GM10847 (cell line): ENCODE results near the gene SLC27A5.

Experiments used
- POLR2A ChIP-seq: IDR thresholded peaks from 2 replicates; pipeline ENCODE4 v1.6.1; 2011; ENCODE audit not compliant: insufficient read length; ENCODE audit errors: extremely low read depth

SLC27A5 gene

DNA sequence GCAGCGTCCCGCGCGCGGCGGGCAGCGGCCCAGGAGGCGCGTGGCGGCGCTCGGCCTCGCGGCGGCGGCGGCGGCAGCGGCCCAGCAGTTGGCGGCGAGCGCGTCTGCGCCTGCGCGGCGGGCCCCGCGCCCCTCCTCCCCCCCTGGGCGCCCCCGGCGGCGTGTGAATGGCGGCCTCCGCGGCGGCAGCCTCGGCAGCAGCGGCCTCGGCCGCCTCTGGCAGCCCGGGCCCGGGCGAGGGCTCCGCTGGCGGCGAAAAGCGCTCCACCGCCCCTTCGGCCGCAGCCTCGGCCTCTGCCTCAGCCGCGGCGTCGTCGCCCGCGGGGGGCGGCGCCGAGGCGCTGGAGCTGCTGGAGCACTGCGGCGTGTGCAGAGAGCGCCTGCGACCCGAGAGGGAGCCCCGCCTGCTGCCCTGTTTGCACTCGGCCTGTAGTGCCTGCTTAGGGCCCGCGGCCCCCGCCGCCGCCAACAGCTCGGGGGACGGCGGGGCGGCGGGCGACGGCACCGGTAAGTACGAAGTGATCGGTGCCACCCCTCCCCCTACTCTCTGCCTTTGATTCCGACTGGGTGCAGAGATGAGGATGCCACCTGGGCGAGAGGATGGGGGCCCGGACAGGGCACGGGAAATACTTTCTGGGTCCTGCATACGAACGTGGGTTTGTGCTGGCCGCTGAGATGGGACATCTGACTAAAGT is 32.9 kb upstream of the SLC27A5 start:
- TF ChIP-seq POLR2A, result no peak

DNA sequence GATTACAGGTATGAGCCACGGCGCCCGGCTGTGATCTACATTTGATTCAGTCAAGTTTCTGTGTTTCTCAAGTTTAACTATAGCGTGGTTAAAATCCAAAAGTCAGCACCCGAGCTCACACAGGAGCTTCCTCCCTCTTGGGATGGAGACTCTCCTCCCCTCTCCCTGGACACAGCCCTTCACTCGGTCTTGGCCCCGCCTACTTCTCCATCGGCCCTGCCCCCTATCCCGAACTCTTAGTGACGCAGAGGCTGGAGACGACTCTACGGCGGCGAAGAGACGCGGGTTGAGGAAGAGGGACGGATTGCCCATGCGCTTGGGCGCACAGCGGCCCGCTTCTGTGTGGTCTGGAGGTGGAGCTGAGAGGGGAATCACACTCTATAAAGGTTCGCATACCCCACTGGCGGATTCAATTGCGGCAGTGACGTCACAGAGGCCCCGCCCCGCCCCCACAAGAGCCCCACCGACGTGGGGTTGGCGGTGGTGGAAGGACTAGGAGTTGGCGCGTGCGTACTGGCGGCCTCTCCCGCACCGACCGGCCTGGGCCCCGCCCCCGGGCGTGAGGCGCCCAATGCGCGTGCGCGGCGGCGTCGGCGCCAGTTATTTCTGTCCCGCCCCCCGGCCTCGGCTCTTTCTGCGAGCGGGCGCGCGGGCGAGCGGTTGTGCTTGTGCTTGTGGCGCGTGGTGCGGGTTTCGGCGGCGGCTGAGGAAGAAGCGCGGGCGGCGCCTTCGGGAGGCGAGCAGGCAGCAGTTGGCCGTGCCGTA is 32.2 kb upstream of the SLC27A5 start, which contains the start of gene TRIM28:
Gene TRIM28 (plus strand): TSS at position 239 of the 765 bp plus-strand sequence. CDS start 694 bp downstream, outside the sequence.
- TF ChIP-seq POLR2A, result peak; percentile 99

DNA sequence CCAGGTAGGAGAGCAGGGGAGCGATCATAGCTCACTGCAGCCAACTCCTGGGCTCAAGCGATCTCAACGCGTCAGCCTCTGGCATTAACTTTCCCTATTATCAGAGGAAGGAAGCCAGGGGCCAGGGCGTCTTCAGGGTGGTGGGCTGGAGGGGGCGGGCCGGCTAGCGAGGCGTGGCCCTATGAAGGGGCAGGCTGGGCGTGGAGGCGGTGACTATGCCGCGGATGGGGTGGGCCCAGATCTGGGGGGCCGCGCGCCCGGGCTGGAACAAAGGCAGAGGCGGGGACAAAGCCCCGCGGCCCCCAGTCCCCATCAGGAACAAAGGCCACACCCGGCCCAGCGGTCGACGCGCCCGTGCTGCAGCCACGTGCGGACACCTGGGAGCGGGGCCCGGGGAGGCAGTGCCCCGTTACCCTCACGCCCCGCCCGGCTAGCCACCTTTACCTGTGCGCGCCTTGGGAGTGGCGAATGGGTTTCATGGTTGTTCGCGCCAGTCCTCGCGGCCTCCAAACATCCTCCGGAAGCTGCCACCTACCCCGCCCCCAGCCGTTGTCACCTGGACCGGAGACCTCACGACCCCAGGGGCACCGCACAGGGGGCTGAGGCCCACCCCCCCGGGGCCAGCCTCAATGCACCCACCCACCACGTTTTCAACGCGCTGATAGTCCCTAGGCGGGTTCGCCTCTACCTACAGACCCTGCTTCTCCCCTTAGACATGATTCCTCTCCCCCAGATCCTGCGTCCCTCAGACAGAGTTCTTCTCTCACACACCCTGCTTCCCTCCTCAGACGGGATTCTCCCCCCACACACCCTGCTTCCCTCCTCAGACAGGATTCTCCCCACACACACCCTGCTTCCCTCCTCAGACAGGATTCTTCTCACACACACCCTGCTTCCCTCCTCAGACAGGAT is 26.7 kb upstream of the SLC27A5 start:
- TF ChIP-seq POLR2A, result no peak

DNA sequence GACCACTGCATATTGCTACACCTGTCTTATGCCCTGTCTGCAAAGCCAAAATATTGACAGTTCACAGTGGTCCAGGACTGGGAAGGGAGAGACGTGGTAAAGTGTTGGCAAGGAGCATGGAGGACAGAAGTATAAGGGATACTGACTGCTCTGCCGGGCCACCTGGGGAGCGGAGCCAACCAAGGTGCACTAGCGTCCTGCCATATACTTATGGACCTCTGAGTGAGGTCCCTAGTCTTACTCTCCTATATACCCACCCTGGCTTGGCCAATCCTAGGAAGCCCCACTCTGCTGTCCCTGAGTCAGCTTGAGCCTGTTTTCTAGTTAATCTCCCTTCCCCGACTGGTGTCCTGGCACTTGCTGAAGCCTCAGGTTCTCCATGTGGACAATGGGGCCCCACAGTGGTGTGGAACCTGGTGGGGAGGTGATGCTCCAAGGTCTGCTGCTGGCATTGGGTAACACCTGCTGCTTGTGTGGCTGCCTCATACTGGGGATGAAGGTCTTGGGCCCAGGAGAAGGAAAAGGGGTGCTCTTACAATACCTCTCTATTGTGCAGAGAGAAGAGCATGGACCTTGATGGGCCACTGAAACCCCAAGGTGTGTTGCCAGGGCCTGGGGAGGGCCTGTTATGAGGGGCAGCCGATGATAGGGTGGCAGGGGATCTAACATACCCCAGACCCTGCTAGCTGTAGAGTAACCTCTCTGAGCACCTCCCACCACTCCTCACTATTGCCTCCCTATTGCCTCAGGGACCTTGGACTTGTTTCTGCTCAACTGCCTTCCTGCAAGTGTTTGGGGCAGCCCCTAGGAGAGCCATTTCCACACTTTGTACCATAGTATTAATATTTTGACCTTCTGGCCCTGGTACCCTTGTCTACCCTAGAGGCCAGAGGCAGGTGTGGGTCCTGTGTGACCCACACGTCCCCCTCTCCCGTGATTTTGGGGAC is 25.3 kb upstream of the SLC27A5 start:
- TF ChIP-seq POLR2A, result no peak

DNA sequence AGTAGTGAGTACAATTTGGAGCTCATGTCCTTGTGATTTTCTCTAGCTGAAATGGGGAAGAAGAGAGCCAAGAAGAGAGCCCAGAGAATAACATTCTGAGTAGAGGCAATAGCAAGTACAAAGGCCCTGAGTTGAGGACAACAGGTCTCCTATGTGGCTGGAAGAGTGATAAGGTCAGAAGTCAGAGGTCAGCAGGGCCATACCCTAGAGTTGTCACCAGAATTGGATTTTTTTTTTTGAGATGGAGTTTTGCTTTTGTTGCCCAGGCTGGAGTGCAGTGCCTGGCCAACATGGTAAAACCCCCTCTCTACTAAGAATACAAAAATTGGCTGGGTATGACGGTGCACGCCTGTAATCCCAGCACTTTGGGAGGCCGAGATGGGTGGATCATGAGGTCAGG is 24.1 kb upstream of the SLC27A5 start:
- TF ChIP-seq POLR2A, result no peak

DNA sequence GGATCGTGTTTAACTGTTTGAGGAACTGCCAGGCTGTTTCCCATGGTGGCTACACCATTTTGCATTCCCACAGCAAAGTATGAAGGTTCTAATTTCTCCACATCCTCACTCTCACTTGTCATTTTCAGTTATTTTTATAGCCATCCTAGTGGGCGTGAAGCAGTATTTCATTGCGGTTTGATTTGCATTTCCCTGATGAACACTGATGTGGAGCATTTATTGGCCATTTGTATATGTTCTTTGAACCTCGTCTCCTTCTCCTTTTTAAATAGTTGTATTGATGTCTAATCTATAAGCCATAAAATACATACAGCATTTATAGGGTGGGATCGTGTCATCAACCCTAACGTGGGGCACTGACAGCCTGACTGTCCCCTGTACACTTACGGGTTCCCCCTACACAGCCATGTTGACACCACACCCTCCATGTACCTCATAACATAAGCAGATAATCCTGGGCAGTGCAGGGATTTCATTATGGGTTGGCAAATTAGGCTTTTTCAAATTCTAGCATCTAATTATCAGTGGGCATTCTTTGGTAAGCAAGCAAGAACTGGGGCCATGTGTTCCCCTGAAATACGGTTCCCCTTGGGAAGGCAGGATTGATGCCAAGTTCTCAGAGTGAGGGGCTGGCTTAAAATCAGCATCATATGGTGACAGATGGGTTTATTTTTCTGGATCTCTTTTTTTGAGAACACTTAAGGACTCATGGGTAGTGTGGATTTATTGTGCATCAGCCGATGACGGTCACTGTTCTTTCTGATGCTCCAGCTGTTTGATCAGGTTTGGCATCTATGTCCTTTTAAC is 19.4 kb upstream of the SLC27A5 start:
- TF ChIP-seq POLR2A, result no peak

DNA sequence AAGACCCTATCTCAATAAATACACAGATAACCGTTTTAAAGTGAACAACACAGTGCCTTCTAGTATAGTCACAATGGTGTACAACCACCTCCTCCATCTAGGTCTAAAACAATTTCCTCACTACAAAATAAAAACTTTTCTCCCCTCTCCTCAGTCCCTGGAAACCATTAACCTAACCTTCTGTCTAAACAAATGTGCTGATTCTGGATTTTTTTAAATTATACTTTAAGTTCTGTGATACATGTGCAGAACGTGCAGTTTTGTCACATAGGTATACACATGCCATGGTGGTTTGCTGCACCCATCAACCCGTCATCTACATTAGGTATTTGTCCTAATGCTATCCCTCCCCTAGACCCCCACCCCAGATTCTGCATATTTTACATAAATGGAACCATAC is 17.6 kb upstream of the SLC27A5 start:
- TF ChIP-seq POLR2A, result no peak

DNA sequence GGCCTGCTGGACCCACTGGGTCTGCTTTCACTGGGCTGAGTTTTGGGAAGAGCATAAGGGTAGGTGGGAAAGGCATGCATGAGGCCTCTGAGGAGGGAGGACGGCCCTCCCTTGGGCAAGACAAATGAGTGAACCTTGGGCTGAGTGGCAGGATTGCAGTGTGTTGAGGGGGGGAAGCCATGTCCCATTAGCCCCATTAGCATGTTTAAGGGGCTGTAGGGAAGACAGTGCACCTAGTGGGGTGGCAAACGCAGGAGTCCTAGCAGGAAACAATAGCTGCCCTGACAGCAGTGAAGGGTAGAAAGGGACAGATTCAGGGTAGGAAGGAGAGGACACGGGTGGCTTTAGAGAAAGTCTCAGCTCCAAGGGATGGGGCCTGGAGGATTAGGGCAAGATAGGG is 10.9 kb upstream of the SLC27A5 start:
- no peak for TF ChIP-seq POLR2A

DNA sequence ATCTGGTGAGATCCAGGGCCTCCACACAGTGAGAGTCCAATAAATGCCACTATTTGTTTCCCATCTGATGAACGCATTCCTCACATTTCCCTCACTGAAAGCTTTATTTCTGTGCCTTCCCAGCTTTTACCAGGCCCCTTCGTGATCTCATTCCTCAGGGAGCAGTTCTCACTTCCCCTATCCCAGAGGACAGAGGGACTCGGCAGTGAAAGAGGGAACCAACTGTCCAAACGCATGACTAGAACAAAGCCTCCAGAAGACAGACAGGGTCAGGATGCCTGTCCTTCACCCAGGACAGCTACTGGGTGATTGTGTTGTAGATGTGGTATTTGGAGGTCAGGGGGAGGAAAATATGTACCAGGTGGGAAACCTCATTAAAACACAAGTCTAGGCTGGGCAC is 9.9 kb upstream of the SLC27A5 start:
- no peak for TF ChIP-seq POLR2A

DNA sequence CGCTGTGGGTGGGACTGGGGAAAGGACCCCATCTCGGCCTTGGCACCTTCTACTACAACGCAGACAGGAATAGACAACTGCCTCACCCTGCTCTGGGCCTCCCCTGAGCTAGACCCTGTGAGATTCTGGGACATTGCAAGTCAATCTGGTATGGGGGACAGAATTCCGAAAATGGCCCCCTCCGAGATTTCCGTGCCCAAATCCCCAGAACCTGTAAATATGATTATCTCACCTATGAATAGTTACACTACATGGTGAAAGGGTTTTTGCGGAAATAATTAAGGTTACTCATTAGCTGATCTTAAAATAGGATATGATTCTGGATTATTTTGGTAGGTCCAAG is 8.4 kb upstream of the SLC27A5 start:
- TF ChIP-seq POLR2A, result no peak

DNA sequence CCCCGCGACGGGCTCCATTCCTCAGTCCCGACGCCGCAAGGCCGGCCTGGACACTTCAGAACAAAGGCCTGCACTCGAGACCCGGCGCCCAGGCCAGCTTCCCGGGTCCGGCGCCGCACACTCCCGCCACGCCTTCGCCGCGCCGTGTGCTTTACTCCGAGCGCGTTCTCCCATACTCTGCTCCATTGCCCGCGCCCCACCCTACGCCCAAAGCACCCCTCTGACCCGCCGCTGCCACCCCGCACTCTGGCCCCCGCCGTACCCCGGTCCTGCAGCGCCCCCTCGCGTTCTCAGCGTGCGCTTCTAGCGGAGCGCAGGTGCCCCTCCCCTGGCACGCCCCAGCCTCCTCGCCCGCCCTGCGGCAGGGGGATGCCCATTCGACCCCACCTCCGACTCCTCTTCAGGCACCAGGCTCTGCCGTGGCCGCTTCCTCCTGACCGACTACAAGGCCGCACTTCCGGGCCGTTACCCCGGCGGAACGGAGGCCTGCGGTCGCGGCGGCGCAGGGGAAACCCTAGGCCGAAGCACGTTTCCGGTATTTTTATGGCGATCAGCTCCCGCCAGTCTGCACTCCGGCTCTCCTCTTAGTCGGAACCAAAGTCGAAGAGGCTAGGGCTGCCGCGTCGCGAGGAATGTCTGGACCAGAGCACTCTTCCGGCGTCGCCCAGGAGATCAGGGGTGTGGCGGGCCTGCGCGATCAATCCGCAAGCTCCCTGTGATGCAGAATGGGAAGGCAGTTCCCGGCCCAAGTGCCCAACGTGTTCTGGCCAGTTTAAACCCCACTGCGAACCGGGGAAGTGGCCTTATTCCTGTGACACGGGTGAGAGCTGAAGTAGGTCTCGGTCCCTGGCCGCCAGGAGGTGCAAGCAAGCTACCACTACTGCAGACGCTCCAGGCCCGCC is 7.8 kb upstream of the SLC27A5 start, which contains the start of gene ZBTB45:
Gene ZBTB45 (minus strand): TSS at position 456 of the 902 bp plus-strand sequence. CDS start 2,137 bp downstream, outside the sequence.
- peak; percentile 75 for TF ChIP-seq POLR2A

DNA sequence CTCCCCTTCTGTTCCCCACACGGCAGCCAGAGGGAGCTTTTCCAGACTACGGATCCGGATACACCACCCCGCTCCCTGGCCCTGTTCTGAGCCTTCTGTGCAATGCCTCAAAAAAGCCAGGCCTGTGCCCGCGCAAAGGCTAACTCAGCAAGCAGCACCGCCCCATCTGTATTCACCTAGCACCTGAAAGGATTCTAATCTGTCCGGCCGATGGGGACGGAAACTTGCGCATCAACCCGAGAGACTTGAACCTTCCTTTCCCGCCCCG is 7.2 kb upstream of the SLC27A5 start:
- no peak for TF ChIP-seq POLR2A
